ENCODE measurements around the gene JOSD2.
A peak's percentile ranks its signal among the peaks of the same experiment; 100 is the strongest.
"Not testable (repeated sequence)": the region's sequence is repeated elsewhere in the genome, so short reads cannot be mapped to it uniquely, and the experiment has no call there.

The JOSD2 gene

DNA sequence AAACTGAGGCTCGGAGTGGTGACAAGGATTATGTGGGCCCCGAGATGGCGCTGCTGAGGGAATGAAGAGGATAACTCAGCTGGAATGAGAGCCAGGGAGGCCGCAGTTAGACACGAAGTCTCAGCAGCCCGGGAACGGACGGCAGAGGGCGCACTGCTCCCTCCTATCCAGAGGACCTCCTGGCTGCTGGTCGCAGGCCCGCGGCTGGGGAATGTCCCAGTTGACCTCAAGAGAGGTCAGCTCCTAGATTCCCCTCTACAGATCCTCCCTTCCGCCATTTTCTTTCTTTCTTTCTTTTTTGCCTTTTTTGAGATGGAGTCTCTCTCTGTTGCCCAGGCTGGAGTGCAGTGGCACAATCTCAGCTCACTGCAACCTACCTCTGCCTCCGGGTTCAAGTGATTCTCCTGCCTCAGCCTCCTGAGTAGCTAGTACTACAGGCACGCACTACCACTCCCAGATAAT, 26.8 kb upstream of the JOSD2 start:
- Histone ChIP-seq H3K27me3 (replicated peaks; ENCODE audit: control insufficient read depth, insufficient read depth, low read length) (peaks cover 3% of the 10 kb centered on the region), H3K9ac (ENCODE audit: low read length) (no peak overlapping the region), H3K4me1 (ENCODE audit: control insufficient read depth, insufficient read depth, low read length) (no peaks in the 10 kb centered on the region), H3K4me3 (ENCODE audit: low read length) (no peak overlapping the region), H3K36me3 (ENCODE audit: control insufficient read depth, insufficient read depth, low read length, severe bottlenecking) (no peaks in the 10 kb centered on the region), H3K9me3 (ENCODE audit: control insufficient read depth, low read length) (peaks cover 11% of the 10 kb centered on the region)
- DNase-seq (ENCODE audit: low read depth), result peak; percentile 91

DNA sequence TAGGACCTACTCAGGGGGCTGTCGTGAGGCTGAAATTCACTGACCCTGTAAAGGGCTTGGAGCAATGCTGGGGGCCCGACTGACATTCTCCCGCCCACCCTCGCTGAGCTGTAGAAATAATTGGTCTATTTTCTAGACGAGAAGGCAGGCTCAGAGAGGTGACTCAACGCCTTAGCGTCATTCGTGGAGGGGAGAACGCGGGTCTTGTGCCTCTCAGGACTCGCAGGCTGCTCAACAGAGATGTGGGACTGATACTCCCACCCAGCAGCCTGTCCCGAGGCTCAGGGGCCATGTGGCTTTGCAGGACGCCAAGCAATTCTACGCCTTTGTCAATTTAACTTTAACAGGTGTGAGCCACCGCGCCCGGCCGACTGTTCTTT, 26.3 kb upstream of the JOSD2 start:
- no peak for DNase-seq (ENCODE audit: low read depth)
- Histone ChIP-seq H3K36me3 (ENCODE audit: control insufficient read depth, insufficient read depth, low read length, severe bottlenecking) (no peaks in the 10 kb centered on the region), H3K9ac (ENCODE audit: low read length) (no peak overlapping the region), H3K9me3 (ENCODE audit: control insufficient read depth, low read length) (peaks cover 16% of the 10 kb centered on the region), H3K27me3 (replicated peaks; ENCODE audit: control insufficient read depth, insufficient read depth, low read length) (peaks cover 3% of the 10 kb centered on the region), H3K4me1 (ENCODE audit: control insufficient read depth, insufficient read depth, low read length) (no peaks in the 10 kb centered on the region), H3K4me3 (ENCODE audit: low read length) (no peak overlapping the region)

DNA sequence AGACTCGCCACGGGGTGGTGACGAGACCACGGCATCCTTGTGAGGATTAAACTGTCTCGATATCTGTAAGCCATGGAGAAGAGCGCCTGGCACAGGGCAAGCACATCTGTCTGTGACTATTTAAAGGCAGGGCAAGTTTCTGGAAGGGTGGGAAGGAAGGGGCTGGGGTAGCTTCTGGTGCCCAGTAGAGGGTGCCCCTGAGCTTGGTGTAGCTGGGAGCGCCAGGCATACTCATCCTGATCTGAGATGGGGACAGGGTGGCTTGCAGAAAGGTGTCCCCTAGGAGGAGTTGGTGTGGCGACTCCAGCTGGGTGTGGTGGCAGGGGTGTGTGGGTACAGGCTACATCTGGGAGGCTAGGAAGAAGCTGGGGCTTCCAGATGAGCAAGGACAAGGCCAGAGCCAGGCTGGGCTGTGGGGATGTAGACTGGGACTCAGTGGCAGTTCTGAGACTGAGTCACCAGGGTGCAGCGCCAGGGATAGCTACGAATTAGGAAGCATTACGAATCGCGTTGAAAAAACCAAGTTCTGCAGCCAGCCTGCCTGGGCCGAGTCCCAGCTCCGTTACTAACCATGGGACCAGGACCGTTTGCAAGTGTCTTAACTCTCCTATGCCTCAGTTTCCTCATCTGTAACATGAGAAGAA, 25.8 kb upstream of the JOSD2 start:
- H3K36me3 ChIP-seq (ENCODE audit: control insufficient read depth, insufficient read depth, low read length, severe bottlenecking), result no peaks in the 10 kb centered on the region

DNA sequence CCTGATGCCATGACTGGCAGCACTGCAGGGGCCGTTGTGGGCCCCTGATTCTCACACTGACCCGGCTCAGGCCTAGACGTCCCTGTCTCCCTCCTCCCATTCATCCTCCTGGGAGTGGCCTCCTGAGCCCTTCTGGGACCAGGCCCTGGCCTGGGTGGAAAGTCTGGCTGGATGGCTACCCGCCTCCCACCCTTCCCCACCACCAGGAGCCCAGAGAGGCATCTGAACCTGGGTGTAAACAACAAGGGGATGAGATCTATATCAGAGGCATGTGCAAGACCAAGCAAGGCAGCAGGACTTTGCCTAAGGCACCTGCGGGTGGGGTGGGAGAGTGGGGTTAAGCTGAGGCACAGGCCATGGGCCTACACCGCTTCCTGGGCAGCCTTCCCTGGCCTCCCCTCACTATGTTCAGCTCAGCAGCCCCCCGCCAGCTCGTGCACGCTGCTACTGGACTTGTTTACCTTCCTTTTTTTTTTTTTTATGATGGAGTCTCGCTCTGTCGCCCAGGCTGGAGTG, 24.7 kb upstream of the JOSD2 start:
- no peak overlapping the region for H3K9ac ChIP-seq (ENCODE audit: low read length)
- no peaks in the 10 kb centered on the region for H3K4me1 ChIP-seq (ENCODE audit: control insufficient read depth, insufficient read depth, low read length)
- no peaks in the 10 kb centered on the region for H3K36me3 ChIP-seq (ENCODE audit: control insufficient read depth, insufficient read depth, low read length, severe bottlenecking)
- no peak overlapping the region for H3K4me3 ChIP-seq (ENCODE audit: low read length)
- H3K9me3 ChIP-seq (ENCODE audit: control insufficient read depth, low read length), result peaks cover 18% of the 10 kb centered on the region
- no peaks in the 10 kb centered on the region for H3K27me3 ChIP-seq (replicated peaks; ENCODE audit: control insufficient read depth, insufficient read depth, low read length)
- DNase-seq (ENCODE audit: low read depth), result no peak

More for the DNA sequence above, 25.8 kb upstream of the JOSD2 start:
- peaks cover 18% of the 10 kb centered on the region for H3K9me3 ChIP-seq (ENCODE audit: control insufficient read depth, low read length)
- H3K9ac ChIP-seq (ENCODE audit: low read length), result no peak overlapping the region
- no peak overlapping the region for H3K4me3 ChIP-seq (ENCODE audit: low read length)
- DNase-seq (ENCODE audit: low read depth), result no peak
- no peaks in the 10 kb centered on the region for H3K27me3 ChIP-seq (replicated peaks; ENCODE audit: control insufficient read depth, insufficient read depth, low read length)
- no peaks in the 10 kb centered on the region for H3K4me1 ChIP-seq (ENCODE audit: control insufficient read depth, insufficient read depth, low read length)

DNA sequence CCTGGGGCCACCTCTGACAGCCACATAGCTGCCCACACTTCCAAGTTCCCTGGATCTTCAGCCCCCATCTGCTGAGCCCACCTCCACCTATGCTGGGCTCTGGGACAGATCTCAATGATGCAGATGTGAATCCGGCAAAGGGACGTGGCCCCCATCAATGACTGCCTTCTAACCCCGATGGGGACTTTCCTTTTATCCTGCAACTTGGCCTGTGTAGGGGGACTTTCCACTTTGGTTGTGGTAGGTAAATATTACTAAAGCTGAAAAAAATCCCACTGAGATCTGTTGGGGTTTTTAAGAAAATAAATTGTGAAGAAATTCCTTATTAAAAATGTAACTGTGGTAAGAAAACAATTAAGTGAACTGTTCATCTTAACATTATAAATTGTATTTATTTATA, 23.5 kb upstream of the JOSD2 start:
- Histone ChIP-seq H3K4me3 (ENCODE audit: low read length) (no peak overlapping the region), H3K36me3 (ENCODE audit: control insufficient read depth, insufficient read depth, low read length, severe bottlenecking) (no peaks in the 10 kb centered on the region), H3K9ac (ENCODE audit: low read length) (no peak overlapping the region), H3K27me3 (replicated peaks; ENCODE audit: control insufficient read depth, insufficient read depth, low read length) (no peaks in the 10 kb centered on the region), H3K4me1 (ENCODE audit: control insufficient read depth, insufficient read depth, low read length) (no peaks in the 10 kb centered on the region), H3K9me3 (ENCODE audit: control insufficient read depth, low read length) (peaks cover 18% of the 10 kb centered on the region)
- no peak for DNase-seq (ENCODE audit: low read depth)

DNA sequence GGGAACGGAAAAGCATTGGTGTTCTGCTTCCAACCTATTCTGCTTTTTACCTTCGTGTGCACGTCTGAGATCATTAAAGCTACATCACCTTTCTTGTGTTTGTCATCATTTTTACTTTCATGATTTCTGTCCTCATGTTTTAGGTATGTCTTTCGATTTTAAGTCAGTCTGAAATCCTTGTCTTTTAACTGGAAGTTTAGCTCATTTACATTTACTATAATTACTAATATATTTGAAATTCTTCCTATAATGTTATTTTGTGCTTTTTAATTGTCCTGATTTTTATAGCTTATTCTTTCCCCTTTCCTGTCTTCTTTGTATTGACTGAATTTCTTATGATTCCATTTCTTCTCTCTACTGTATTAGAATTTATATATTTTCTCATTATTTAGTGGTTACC, 22.0 kb upstream of the JOSD2 start:
- Histone ChIP-seq H3K4me1 (ENCODE audit: control insufficient read depth, insufficient read depth, low read length) (no peaks in the 10 kb centered on the region), H3K27me3 (replicated peaks; ENCODE audit: control insufficient read depth, insufficient read depth, low read length) (peaks cover 3% of the 10 kb centered on the region), H3K4me3 (ENCODE audit: low read length) (no peak overlapping the region), H3K9me3 (ENCODE audit: control insufficient read depth, low read length) (peaks cover 18% of the 10 kb centered on the region), H3K9ac (ENCODE audit: low read length) (no peak overlapping the region), H3K36me3 (ENCODE audit: control insufficient read depth, insufficient read depth, low read length, severe bottlenecking) (no peaks in the 10 kb centered on the region)
- no peak for DNase-seq (ENCODE audit: low read depth)

DNA sequence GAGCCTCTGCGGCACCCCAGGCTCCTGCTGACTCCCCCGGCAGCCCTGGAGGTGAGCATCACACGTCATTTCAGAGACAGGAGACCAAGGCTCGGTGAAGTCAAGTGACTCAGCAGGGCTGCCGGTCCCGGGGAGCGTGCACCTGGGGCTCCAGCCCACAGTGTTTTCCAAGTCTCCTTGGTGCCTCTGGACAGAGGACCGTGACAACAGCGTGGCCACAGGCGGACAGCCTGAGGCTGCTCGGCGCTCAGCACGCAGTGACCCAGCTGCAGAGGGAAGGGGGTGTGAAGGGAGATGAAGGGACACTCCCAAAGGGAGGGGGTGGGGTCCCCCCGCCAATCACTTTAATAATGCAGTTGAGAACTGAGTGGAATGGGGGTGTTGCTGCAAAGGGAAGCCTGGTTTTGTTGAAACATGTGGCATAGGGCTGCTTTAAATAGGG, 20.2 kb upstream of the JOSD2 start:
- Histone ChIP-seq H3K9ac (ENCODE audit: low read length) (no peak overlapping the region), H3K36me3 (ENCODE audit: control insufficient read depth, insufficient read depth, low read length, severe bottlenecking) (no peaks in the 10 kb centered on the region), H3K4me1 (ENCODE audit: control insufficient read depth, insufficient read depth, low read length) (no peaks in the 10 kb centered on the region), H3K9me3 (ENCODE audit: control insufficient read depth, low read length) (peaks cover 18% of the 10 kb centered on the region), H3K4me3 (ENCODE audit: low read length) (no peak overlapping the region), H3K27me3 (replicated peaks; ENCODE audit: control insufficient read depth, insufficient read depth, low read length) (peaks cover 3% of the 10 kb centered on the region)
- no peak for DNase-seq (ENCODE audit: low read depth)

DNA sequence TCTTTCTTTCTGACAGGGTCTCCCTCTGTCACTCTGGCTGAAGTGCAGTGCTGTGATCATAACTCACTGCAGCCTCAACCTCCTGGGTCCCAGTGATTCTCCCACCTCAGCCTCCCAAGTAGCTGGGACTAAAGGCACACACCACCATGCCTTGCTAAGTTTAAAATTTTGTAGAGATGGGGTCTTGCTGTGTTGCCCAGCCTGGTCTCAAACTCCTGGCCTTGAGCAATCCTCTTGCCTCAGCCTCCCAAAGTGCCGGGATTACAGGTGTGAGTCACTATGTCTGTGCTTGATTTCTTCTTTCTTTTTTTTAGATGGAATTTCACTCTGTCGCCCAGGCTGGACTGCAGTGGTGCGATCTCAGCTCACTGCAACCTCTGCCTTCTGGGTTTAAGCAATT, 17.1 kb upstream of the JOSD2 start:
- H3K36me3 ChIP-seq (ENCODE audit: control insufficient read depth, insufficient read depth, low read length, severe bottlenecking); H3K4me1 ChIP-seq (ENCODE audit: control insufficient read depth, insufficient read depth, low read length); H3K9ac ChIP-seq (ENCODE audit: low read length); H3K27me3 ChIP-seq (replicated peaks; ENCODE audit: control insufficient read depth, insufficient read depth, low read length); DNase-seq (ENCODE audit: low read depth); H3K9me3 ChIP-seq (ENCODE audit: control insufficient read depth, low read length); H3K4me3 ChIP-seq (ENCODE audit: low read length): not testable (repeated sequence)

DNA sequence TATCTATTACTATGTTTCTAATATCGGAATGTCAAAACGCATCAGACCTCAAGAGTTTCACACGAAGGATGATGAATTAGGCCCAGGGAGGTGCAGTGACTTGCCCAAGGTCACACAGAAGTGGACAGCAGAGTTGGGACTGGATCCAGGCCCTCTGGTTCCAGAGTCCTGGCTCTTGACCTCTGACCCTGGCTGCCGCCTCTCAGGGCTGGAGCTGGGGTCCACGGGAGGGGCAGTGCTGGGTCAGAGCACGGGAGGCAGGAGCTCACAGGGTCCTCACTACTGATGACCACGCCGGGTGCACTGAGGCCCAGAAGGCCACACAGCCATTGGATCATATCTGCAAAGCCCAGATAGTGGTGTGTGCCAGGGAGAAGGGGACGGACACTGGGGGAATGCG, 11.9 kb upstream of the JOSD2 start:
- Histone ChIP-seq H3K36me3 (ENCODE audit: control insufficient read depth, insufficient read depth, low read length, severe bottlenecking) (no peaks in the 10 kb centered on the region), H3K9me3 (ENCODE audit: control insufficient read depth, low read length) (no peaks in the 10 kb centered on the region), H3K27me3 (replicated peaks; ENCODE audit: control insufficient read depth, insufficient read depth, low read length) (peaks cover 5% of the 10 kb centered on the region), H3K4me1 (ENCODE audit: control insufficient read depth, insufficient read depth, low read length) (no peaks in the 10 kb centered on the region), H3K9ac (ENCODE audit: low read length) (no peak overlapping the region), H3K4me3 (ENCODE audit: low read length) (no peak overlapping the region)
- DNase-seq (ENCODE audit: low read depth), result no peak

DNA sequence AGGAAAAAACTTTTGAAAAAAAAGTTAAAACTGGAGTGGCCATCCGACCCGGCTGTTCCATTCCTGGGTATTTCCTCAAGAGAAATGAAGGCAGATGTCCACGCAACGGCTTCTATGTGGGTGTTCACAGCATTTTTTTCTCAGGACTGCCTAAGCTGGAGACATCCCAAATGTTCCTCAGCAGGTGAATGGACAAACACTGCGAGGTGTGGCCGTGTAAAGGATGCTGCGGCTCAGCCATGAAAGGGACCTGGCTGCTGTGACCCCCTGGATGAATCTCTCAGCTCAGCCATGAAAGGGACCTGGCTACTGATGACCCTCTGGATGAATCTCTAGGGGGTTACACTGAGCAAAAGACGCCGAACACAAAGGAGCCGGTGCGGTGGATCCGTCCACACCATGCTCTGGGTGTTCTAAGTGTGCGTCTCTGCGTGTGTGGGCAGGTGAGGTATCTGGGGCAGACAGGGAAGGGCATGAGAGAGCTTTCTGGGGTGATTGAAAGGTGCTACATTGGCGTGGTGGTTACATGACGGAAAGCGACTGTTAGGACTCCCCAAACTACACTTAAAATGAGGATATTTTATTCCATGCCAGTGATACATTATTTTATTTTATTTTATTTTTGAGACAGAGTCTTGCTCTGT, 10.0 kb upstream of the JOSD2 start:
- no peak for DNase-seq (ENCODE audit: low read depth)
- no peaks in the 10 kb centered on the region for H3K36me3 ChIP-seq (ENCODE audit: control insufficient read depth, insufficient read depth, low read length, severe bottlenecking)
- H3K9me3 ChIP-seq (ENCODE audit: control insufficient read depth, low read length), result no peaks in the 10 kb centered on the region
- H3K9ac ChIP-seq (ENCODE audit: low read length), result no peak overlapping the region
- H3K4me3 ChIP-seq (ENCODE audit: low read length), result no peak overlapping the region
- H3K4me1 ChIP-seq (ENCODE audit: control insufficient read depth, insufficient read depth, low read length), result no peaks in the 10 kb centered on the region
- H3K27me3 ChIP-seq (replicated peaks; ENCODE audit: control insufficient read depth, insufficient read depth, low read length), result peaks cover 5% of the 10 kb centered on the region

DNA sequence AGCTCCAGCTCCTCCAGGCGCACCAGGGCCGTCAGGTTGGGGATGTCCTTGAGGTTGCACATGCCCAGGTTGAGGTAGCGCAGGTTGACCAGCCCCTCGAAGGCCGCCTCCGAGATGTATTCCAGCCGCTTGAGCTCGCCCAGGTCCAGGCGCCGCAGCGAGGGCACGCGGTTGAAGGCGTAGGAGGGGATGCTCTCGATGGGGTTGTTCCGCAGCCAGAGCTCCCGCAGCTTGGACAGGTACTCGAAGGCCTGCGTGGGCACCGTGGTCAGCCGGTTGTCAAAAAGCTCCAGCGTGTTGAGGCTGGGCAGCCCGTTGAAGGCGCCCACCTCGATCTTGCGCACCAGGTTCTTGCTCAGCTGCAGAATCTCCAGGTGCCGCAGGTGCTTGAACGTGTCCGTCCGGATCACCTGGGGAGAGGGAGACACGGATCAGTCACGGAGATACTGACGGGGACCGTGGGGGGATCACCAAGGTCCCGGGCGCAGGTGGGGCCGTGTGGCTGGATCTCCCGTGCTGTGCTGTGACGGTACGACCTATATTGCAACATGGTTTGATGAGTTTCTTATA, 8.1 kb upstream of the JOSD2 start:
- Histone ChIP-seq H3K9me3 (ENCODE audit: control insufficient read depth, low read length) (no peaks in the 10 kb centered on the region), H3K4me1 (ENCODE audit: control insufficient read depth, insufficient read depth, low read length) (no peaks in the 10 kb centered on the region), H3K36me3 (ENCODE audit: control insufficient read depth, insufficient read depth, low read length, severe bottlenecking) (no peaks in the 10 kb centered on the region), H3K27me3 (replicated peaks; ENCODE audit: control insufficient read depth, insufficient read depth, low read length) (peaks cover 2% of the 10 kb centered on the region), H3K4me3 (ENCODE audit: low read length) (no peak overlapping the region), H3K9ac (ENCODE audit: low read length) (no peak overlapping the region)
- no peak for DNase-seq (ENCODE audit: low read depth)

Data from adipocyte (in vitro differentiated cells).